DND-41 (cell line): Measurements from ENCODE around the gene TTYH1.
A peak's percentile ranks its signal among the peaks of the same experiment; 100 is the strongest.

Experiments used
- ATAC-seq: fragments of 200-7000 bp; cut with Tn5 transposase; 3 replicates; pipeline ENCODE4 v1.9.1; 2021; ENCODE audit warnings: low read depth; ENCODE audit not compliant: insufficient read depth
- DNase-seq: peaks from one replicate; pipeline ENCODE4 v3.0.0-alpha.2; 2020
- H2AFZ ChIP-seq: 2 replicates; pipeline ENCODE4 v1.6.0; 2012; ENCODE audit warnings: low read depth, low read length
- H3K27ac ChIP-seq: 2 replicates; pipeline ENCODE4 v1.5.1; 2012; ENCODE audit warnings: low read length, inconsistent platforms
- H3K27me3 ChIP-seq: fragments of 200-600 bp; sonication (generic); 2 replicates; pipeline ENCODE4 v1.6.0; 2012; ENCODE audit warnings: low read length, mild to moderate bottlenecking, inconsistent platforms; ENCODE audit not compliant: insufficient read depth, poor library complexity
- H3K36me3 ChIP-seq: 2 replicates; pipeline ENCODE4 v1.5.1; 2012; ENCODE audit warnings: low read length, inconsistent platforms; ENCODE audit not compliant: insufficient read depth
- H3K4me1 ChIP-seq: 2 replicates; pipeline ENCODE4 v1.5.1; 2012; ENCODE audit warnings: mild to moderate bottlenecking, low read length; ENCODE audit not compliant: insufficient read depth
- H3K4me2 ChIP-seq: 2 replicates; pipeline ENCODE4 v1.6.0; 2012; ENCODE audit warnings: mild to moderate bottlenecking, moderate library complexity, low read length, inconsistent platforms; ENCODE audit not compliant: insufficient read depth
- H3K4me3 ChIP-seq, 2 experiments: fragments of 200-600 bp in 1 of 2; shearing (Covaris generic) in 1 of 2; 2 replicates each; pipeline ENCODE4 v1.5.1; 2012 to 2016; ENCODE audit warnings: inconsistent platforms in 2 of 2, low read length in 2 of 2, mild to moderate bottlenecking in 2 of 2, low read depth in 1 of 2, moderate library complexity in 1 of 2
- H3K79me2 ChIP-seq: 2 replicates; pipeline ENCODE4 v1.6.0; 2012; ENCODE audit warnings: low read length, inconsistent platforms; ENCODE audit not compliant: insufficient read depth
- H3K9ac ChIP-seq: 2 replicates; pipeline ENCODE4 v1.6.0; 2012; ENCODE audit warnings: low read depth, mild to moderate bottlenecking, inconsistent platforms, low read length, moderate library complexity
- H3K9me3 ChIP-seq: 2 replicates; pipeline ENCODE4 v1.5.1; 2012; ENCODE audit warnings: low read length, moderate library complexity, mild to moderate bottlenecking, inconsistent platforms; ENCODE audit not compliant: insufficient read depth, severe bottlenecking
- H4K20me1 ChIP-seq: 2 replicates; pipeline ENCODE4 v1.6.0; 2012; ENCODE audit warnings: low read length; ENCODE audit not compliant: insufficient read depth
- CTCF ChIP-seq: IDR thresholded peaks from 2 replicates; pipeline ENCODE4 v1.5.1; 2012; ENCODE audit warnings: borderline replicate concordance, low read length, moderate library complexity, mild to moderate bottlenecking; ENCODE audit not compliant: poor library complexity, severe bottlenecking; ENCODE audit errors: extremely low read depth
- EZH2 ChIP-seq: IDR thresholded peaks from 3 replicates; pipeline ENCODE4 v1.6.1; 2012; ENCODE audit warnings: borderline replicate concordance, low read depth, mild to moderate bottlenecking, moderate library complexity, low read length, inconsistent platforms; ENCODE audit not compliant: severe bottlenecking

Gene TTYH1

GRCh38 chr19:54389553-54389952 is 25.7 kb upstream of the TTYH1 start:
- H3K79me2 ChIP-seq, result peaks cover 32% of the 10 kb centered on the region
- peak overlapping the region; percentile 63 for H3K4me2 ChIP-seq
- H3K27me3 ChIP-seq, result no peaks in the 10 kb centered on the region
- peak overlapping the region; percentile 91 for H3K27ac ChIP-seq
- H4K20me1 ChIP-seq, result peaks cover 8% of the 10 kb centered on the region; the same call in 1 of the 2 replicates
- peak overlapping the region; percentile 72 for H3K9ac ChIP-seq
- peaks cover 53% of the 10 kb centered on the region for H3K4me1 ChIP-seq
- DNase-seq (peak; percentile 32), ATAC-seq (no peak)
- H3K36me3 ChIP-seq, result no peaks in the 10 kb centered on the region
- TF ChIP-seq EZH2, result no peak
- TF ChIP-seq CTCF, result no peak
- H2AFZ ChIP-seq, result no peak overlapping the region
- no peaks in the 10 kb centered on the region for H3K9me3 ChIP-seq
- H3K4me3 ChIP-seq, result peak overlapping the region; percentile 11 to 54; a peak in 3 of 4 replicates

GRCh38 chr19:54390942-54391577 is 24.2 kb upstream of the TTYH1 start:
- ATAC-seq, result peak; percentile 22; the same call in 2 of the 3 replicates
- peak overlapping the region; percentile 91 for H3K27ac ChIP-seq
- DNase-seq, result peak; percentile 82
- H3K36me3 ChIP-seq, result no peaks in the 10 kb centered on the region
- H3K79me2 ChIP-seq, result peaks cover 32% of the 10 kb centered on the region
- H2AFZ ChIP-seq, result no peak overlapping the region
- H3K9me3 ChIP-seq, result no peaks in the 10 kb centered on the region
- H3K27me3 ChIP-seq, result no peaks in the 10 kb centered on the region
- peaks cover 53% of the 10 kb centered on the region for H3K4me1 ChIP-seq
- peak; percentile 85 for TF ChIP-seq CTCF
- TF ChIP-seq EZH2, result no peak
- H3K4me2 ChIP-seq, result peak overlapping the region; percentile 63
- peak overlapping the region; percentile 11 to 54; a peak in 3 of 4 replicates for H3K4me3 ChIP-seq
- H4K20me1 ChIP-seq, result peaks cover 8% of the 10 kb centered on the region; the same call in 1 of the 2 replicates
- H3K9ac ChIP-seq, result peak overlapping the region; percentile 72

- H3K27ac ChIP-seq, result 0 out of 2 replicates have a peak overlapping the region, but pooled peaks have one; percentile 41
- peak overlapping the region; percentile 63 for H3K4me2 ChIP-seq
- peak overlapping the region; percentile 72 for H3K9ac ChIP-seq
- peak; percentile 16 for TF ChIP-seq CTCF
- no peak for TF ChIP-seq EZH2
- H3K4me1 ChIP-seq, result peaks cover 52% of the 10 kb centered on the region
- H4K20me1 ChIP-seq, result peaks cover 8% of the 10 kb centered on the region; the same call in 1 of the 2 replicates
- ATAC-seq, result no peak
- H3K79me2 ChIP-seq, result peaks cover 32% of the 10 kb centered on the region
- no peaks in the 10 kb centered on the region for H3K9me3 ChIP-seq
- no peaks in the 10 kb centered on the region for H3K36me3 ChIP-seq
- H3K4me3 ChIP-seq, result peak overlapping the region in 1 of 2 experiments; percentile 54; a peak in 1 of 4 replicates
- DNase-seq, result no peak
- H2AFZ ChIP-seq, result no peak overlapping the region
- H3K27me3 ChIP-seq, result no peaks in the 10 kb centered on the region
Observed at GRCh38 chr19:54391589-54392061, 23.6 kb upstream of the TTYH1 start.
